ENCODE results near the gene CDH22.

The CDH22 gene

GRCh38 chr20:46240881-46241280 lies 67.4 kb downstream of the CDH22 start:
- no peak for DNase-seq (ENCODE audit: low read depth in 2 of 2)

- no peak for DNase-seq (ENCODE audit: low read depth in 2 of 2)
Measured at GRCh38 chr20:46240065-46240464, 68.2 kb downstream of the CDH22 start.

GRCh38 chr20:46237736-46238135 lies 70.6 kb downstream of the CDH22 start:
- no peak for DNase-seq (ENCODE audit: low read depth in 2 of 2)

- no peak for DNase-seq (ENCODE audit: low read depth in 2 of 2)
Measured at GRCh38 chr20:46237227-46237626, 71.1 kb downstream of the CDH22 start.

GRCh38 chr20:46235077-46235476 lies 73.2 kb downstream of the CDH22 start:
- DNase-seq (ENCODE audit: low read depth in 2 of 2) = no peak

GRCh38 chr20:46233701-46234100 lies 74.6 kb downstream of the CDH22 start:
- no peak for DNase-seq (ENCODE audit: low read depth in 2 of 2)

GRCh38 chr20:46232539-46232938 lies 75.8 kb downstream of the CDH22 start:
- no peak for DNase-seq (ENCODE audit: low read depth in 2 of 2)

- no peak for DNase-seq (ENCODE audit: low read depth in 2 of 2)
Measured at GRCh38 chr20:46230801-46231282, 77.5 kb downstream of the CDH22 start.

- DNase-seq (ENCODE audit: low read depth in 2 of 2) = no peak
Measured at GRCh38 chr20:46230106-46230491, 78.2 kb downstream of the CDH22 start.

- no peak for DNase-seq (ENCODE audit: low read depth in 2 of 2)
Measured at GRCh38 chr20:46229478-46230105, 78.7 kb downstream of the CDH22 start.

GRCh38 chr20:46228670-46229069 lies 79.6 kb downstream of the CDH22 start:
- no peak for DNase-seq (ENCODE audit: low read depth in 2 of 2)

- DNase-seq (ENCODE audit: low read depth in 2 of 2) = no peak
Measured at GRCh38 chr20:46227272-46227767, 81.0 kb downstream of the CDH22 start.

GRCh38 chr20:46226602-46227001 lies 81.7 kb downstream of the CDH22 start:
- no peak for DNase-seq (ENCODE audit: low read depth in 2 of 2)

GRCh38 chr20:46222521-46223007 lies 85.7 kb downstream of the CDH22 start:
- no peak for DNase-seq (ENCODE audit: low read depth in 2 of 2)

GRCh38 chr20:46221256-46221833 lies 87.0 kb downstream of the CDH22 start:
- no peak for DNase-seq (ENCODE audit: low read depth in 2 of 2)

- no peak for DNase-seq (ENCODE audit: low read depth in 2 of 2)
Measured at GRCh38 chr20:46220455-46221207, 87.7 kb downstream of the CDH22 start.

- no peak for DNase-seq (ENCODE audit: low read depth in 2 of 2)
Measured at GRCh38 chr20:46219920-46220319, 88.4 kb downstream of the CDH22 start.

GRCh38 chr20:46219190-46219589 lies 89.1 kb downstream of the CDH22 start:
- DNase-seq (ENCODE audit: low read depth in 2 of 2) = no peak

- DNase-seq (ENCODE audit: low read depth in 2 of 2) = no peak
Measured at GRCh38 chr20:46218656-46219055, 89.6 kb downstream of the CDH22 start.

- no peak for DNase-seq (ENCODE audit: low read depth in 2 of 2)
Measured at GRCh38 chr20:46217583-46217982, 90.7 kb downstream of the CDH22 start.

- DNase-seq (ENCODE audit: low read depth in 2 of 2) = no peak
Measured at GRCh38 chr20:46216770-46217464, 91.4 kb downstream of the CDH22 start.
